NCI-H1436 (cell line): ENCODE data around the gene TRIM46.
A peak's percentile ranks its signal among the peaks of the same experiment; 100 is the strongest.

Source experiments
- DNase-seq: peaks from one replicate; lab custom pipeline; 2025; lab: John Stamatoyannopoulos, UW

The TRIM46 gene, protein sequence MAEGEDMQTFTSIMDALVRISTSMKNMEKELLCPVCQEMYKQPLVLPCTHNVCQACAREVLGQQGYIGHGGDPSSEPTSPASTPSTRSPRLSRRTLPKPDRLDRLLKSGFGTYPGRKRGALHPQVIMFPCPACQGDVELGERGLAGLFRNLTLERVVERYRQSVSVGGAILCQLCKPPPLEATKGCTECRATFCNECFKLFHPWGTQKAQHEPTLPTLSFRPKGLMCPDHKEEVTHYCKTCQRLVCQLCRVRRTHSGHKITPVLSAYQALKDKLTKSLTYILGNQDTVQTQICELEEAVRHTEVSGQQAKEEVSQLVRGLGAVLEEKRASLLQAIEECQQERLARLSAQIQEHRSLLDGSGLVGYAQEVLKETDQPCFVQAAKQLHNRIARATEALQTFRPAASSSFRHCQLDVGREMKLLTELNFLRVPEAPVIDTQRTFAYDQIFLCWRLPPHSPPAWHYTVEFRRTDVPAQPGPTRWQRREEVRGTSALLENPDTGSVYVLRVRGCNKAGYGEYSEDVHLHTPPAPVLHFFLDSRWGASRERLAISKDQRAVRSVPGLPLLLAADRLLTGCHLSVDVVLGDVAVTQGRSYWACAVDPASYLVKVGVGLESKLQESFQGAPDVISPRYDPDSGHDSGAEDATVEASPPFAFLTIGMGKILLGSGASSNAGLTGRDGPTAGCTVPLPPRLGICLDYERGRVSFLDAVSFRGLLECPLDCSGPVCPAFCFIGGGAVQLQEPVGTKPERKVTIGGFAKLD

DNA sequence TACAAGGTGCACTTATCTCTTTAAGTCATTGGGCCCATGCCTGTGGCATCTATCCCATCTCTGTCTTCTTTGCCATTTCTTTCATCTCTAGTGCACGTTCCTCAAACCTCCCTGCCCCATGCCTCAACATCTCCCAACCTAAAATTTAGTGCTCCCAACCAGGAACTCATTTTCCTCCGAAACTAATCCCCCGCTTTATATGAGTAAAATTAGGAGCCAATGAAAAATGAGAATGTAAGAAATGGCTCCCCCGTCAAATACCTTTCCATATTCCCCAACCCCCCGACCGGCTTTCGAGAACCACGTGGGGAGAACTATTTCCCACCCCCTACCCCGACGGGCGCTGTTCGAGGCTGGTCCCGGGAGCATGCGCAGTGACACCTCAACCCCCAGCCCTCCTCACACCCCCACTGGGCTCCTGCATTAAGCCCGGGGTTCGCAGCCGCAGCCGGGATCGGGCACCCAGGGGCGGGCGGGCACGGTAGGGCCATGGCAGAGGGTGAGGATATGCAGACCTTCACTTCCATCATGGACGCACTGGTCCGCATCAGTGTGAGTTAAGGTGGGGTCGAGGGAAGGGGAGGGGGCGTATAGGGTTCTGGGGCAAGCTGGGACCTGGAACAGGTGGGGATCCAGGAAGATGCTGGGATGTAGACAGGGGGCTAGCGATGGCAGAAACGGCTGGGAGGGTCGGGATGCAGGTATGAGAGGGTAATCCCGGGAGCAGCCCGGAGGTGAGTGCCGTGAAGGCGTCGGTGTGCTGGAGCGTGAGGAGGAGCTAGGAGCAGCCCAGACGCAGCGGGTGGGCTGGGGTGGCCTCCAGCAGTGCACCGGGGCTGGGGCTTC lies at the start of gene TRIM46:
Gene TRIM46, plus strand, starts transcription at position 372 of the 846 bp plus-strand sequence. Its CDS starts 118 bp downstream, at position 490.
- DNase-seq: peak; percentile 65

DNA sequence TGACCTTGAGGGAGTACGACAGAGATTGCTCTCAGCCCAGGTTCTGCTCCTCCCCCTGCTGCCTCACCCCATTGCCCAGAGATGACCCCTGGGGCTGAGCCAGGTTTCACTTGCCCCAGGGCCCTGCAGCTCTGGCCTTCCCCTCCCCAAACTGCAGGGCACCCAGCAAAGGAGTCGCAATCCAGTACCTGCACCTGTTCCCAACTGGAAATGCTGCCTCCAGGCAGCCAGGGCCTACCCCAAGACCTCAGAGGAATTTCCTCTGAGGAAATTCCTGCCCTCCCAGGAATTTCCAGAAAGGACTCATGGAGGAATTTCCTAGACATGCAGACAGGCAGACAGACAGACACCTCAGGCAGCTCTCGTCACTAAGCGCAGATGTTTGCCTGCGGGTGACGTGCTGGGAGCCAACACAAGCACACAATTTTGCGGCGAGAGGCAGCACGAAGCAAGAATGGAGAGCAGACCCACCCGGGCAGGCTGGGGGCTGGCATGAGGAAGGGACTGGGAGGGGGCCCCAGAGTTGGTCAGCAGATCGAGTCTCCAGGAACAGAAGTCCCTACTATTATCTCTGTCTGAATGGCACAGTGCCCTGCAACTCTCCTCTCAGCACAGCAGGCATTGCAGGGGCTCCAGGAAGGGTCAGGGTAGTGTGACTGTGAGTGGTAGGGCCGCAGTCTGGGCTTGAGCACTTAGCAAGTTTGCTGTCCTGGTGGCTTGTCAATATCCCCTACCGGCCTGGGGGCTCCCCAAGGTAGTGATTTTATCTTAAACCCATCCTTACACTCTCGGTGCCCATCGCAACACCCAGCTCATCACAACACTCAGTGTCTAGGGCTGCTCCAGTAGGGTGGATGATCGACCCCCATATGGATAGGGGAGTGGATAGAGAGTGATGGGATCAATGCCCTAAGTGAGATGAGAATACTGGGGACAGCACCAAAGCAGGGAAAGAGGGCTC lies 48.9 kb upstream of the TRIM46 start:
- no peak for DNase-seq

DNA sequence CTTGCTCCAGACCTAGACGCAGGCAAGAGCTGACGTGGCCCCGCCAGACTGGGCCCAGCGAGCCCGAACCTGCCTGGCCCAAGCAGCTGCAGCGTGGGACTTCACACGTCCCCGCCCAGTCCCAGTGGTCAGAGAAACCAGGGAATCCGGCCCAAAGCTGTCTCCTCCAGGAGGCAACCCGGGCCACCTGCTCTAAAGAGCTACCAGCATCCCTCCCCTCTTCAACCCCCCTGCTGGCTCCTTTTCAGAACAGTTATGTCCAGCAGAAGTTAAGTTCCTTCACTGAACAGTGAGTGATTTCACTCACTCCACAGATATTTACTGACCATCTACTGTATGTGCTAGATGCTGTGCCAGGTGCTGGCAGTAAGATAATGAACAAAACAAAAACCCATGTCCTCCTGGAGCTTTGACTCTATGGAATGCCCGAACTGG lies 48.1 kb upstream of the TRIM46 start:
- DNase-seq: no peak

DNA sequence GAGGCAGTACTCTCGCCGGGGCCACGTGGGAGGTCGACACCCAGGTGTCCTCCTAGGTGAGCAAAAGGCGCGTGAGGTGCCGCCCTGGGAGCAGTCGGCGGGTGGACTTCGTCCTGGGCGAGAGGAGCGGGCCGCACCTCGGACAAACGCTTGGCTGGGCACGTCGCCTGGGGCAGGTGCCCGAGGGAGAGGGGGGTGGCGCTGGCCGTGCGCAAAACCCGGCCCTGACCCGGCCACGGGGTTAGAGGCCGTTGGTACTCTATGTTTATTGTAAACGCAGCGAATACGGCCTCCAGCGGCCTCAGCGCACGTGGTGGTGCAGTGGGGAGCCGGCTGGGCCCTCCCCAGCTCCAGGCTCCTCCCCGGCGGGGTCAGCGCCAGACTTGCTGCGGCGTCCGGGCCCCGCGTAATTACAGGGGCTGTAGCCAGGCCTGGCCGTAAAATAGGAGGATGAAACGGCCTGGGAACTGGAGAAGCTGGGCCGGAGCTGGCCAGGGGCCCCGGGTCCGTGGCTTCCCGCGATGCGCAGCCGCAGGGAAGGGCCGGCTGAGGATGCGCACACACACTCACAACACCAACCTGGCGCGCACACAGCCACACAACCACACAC lies 47.6 kb upstream of the TRIM46 start:
- no peak for DNase-seq

DNA sequence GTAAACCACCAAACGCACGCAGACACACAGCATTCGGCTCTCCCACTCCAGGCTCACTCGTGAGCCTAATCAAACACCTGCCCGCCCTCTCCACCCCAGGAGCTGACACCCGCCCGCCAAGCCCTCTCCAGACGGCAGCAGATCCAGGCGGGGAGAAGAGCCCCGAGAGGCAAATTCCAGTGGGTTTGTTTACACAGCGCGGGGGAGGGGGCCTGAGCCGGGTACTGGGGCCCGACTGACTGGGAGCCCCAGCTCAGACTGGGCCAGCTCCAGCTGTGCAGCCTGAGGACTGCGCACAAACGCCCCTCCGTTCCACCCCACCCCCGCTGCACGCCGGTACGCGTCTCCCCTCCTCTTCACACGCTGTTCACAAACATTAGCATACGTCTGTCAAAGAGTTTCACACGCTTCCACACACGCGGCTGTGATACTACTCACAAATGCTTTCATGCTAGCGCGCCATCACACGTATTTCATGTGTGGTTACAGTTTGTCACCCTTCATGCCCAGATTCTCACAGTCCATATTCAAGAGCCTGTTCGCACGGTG lies 47.0 kb upstream of the TRIM46 start:
- no peak for DNase-seq

DNA sequence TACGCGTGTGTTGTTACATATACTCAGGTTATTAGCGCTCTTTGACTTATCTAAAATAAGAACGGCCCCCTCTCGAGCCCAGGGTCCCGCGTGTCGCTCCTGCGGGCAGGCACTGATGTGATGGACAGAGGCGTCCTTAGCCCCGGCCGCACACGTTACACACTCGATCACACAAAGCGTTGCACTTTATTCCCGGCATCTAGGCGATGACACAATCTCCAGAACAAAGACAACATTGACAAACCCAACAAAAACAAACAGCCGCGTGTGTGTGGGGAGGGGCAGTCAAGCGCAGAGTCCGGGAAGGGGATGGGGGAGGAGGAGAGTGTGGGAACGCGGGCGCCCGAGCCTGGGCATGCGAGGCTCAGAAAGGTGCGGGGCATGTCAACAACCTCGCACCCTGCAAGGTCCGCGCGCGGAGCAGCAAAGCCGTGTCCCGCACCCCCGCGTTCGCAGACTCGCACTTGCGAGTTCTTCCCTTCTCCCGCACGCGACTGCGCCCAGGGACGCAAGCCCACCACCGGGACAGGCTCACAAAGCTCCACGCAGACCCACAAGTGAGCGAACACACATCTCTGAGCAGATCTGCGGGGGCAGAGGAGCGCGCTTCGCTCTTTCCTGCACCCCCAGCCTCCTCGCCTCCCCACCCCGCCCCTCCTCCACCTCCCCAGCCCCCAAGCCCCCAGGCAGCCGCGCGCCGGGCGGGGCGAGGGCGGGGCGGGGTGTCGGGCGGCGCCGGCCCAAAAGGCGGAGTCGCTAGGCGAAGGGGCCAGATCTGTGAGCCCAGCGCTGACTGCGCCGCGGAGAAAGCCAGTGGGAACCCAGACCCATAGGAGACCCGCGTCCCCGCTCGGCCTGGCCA lies 46.3 kb upstream of the TRIM46 start, which contains the start of gene EFNA1:
Gene EFNA1, plus strand, starts transcription at position 772 of the 862 bp plus-strand sequence. CDS start 102 bp downstream, outside the sequence.
- peak; percentile 30 for DNase-seq

DNA sequence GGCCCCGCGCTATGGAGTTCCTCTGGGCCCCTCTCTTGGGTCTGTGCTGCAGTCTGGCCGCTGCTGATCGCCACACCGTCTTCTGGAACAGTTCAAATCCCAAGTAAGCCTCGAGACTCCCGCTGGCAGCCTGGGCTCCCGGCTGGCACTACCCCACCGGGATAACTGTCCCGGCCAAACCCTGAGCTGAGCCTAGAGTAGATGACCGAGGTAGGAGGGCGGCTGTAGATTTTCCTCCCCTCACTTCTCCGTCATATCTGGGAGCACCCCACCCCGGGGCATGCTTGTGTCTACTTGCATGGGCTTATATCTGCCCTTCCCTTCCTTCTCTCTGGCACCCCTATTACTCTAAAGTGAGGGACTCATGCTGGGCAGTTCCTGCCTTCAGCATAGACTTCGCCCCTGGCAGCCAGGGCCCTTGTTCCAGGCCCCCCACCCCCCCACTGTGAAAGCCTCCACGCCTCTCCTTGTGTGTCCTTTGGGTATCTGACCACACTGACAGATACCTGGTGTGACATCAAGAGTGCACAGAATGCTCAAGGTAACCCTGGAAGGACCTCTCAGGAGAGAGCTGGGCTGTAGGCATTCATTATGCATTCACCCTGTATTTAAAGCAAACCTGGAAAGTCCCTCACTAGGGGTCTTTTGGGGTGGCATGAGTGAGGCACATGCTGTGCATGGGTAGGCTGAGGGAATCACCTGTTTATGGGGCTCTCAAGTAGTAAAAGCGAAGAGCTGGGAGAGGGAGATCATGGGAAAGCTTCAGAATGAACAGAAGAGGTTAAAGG lies 45.5 kb upstream of the TRIM46 start:
- DNase-seq: no peak

DNA sequence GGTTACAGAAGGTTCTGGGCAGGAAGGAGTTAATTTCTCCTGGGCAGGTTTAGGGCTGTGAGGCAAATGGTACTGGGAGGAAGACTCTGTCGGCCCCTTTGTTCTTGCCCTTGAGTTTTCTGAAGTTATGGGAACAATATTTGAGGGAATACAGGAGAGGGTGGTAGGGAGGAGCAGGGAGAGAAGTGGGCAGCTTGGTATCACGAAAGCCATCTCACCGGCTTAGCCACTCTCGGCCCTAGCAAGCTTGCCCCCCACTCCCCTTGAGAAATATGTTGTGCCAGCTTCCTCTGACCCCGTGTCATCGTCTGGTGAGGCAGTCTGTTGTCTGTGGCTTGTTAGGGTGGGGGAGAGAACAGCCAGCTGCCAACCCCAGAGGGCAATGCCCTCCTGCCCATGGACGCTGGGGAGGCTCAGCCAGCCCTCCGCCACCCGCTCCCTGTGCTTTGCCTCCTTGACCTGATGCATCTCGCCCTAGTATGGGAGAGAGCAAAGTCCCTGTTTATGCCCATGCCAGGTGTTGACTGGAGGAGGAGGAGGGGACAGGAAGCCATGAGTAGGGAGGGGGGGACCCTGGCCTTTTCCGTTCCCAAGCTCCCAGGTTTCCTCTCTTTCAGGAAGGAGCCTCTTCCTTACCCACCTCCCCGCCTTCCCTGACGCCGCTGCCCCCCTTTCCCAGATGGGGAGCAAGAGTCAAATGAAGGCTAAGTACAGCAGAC lies 44.7 kb upstream of the TRIM46 start:
- DNase-seq: no peak

DNA sequence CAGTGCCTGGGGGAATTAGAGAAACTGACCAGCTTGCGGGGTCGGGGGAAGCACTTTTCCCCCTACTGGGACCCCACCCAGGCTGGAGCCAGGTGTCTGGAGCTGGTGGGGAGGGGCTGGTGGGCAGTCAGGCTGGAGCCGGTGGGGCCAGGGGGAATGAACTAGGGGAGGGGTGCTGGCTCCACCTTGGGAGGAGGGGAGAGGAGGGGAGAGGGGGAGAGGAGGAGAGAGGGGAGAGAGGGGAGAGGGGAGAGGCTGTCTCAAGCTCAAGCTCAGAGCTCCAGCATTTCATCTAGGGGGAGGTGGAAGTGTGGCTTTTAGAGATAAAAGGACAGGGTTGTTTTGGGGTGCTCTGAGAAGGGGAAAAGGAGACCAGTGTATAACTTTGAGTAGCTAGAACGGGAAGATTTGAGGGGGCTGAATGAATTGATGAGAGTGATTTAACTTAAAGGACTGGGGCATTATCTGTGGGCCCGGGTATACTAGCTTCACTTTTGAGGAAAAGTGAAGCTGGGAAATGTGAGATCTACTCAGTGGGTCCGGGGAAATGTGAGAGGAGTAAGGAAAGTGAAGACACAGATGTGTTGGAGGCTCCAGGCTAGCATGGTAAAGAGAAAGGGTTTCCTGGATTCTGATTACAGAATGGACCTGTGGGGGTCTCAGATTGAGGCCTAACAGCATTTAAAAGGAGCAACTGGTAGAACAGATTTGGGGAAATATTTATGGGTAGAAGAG lies 43.2 kb upstream of the TRIM46 start:
- no peak for DNase-seq

DNA sequence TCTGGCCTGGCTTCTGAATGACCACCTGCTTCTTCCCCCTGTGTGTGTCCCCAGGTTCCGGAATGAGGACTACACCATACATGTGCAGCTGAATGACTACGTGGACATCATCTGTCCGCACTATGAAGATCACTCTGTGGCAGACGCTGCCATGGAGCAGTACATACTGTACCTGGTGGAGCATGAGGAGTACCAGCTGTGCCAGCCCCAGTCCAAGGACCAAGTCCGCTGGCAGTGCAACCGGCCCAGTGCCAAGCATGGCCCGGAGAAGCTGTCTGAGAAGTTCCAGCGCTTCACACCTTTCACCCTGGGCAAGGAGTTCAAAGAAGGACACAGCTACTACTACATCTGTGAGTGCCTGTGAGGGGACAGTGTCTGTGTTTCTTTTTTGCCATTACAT lies 42.4 kb upstream of the TRIM46 start:
- DNase-seq: no peak

DNA sequence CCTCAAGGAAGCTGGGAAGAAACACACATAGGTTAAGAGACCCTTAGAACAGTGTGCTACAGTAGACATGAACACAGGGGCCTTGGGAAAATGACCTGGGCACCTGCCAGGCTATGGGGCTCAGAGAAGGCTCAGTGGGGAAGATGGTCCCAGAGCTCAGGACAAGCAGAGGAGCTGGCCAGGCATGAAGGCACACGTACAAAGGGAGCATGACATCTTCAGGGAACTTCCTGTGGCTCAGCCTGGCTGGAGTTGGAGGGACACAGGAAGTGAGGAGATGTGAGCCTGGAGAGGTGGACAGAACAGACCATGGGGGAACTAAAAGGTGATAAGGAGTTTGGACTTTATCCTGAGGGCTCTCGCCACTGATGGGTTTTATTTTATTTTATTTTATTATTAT lies 41.8 kb upstream of the TRIM46 start:
- no peak for DNase-seq

DNA sequence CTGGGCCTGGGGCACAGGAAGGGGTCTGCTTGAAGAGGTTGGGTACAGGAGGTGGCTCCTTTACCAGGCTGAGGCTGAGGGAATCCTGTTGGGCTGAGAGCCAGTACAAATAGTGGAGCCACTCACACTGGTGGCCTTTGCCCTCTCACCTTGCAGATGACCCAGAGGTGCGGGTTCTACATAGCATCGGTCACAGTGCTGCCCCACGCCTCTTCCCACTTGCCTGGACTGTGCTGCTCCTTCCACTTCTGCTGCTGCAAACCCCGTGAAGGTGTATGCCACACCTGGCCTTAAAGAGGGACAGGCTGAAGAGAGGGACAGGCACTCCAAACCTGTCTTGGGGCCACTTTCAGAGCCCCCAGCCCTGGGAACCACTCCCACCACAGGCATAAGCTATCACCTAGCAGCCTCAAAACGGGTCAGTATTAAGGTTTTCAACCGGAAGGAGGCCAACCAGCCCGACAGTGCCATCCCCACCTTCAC lies 39.8 kb upstream of the TRIM46 start:
- DNase-seq: no peak

DNA sequence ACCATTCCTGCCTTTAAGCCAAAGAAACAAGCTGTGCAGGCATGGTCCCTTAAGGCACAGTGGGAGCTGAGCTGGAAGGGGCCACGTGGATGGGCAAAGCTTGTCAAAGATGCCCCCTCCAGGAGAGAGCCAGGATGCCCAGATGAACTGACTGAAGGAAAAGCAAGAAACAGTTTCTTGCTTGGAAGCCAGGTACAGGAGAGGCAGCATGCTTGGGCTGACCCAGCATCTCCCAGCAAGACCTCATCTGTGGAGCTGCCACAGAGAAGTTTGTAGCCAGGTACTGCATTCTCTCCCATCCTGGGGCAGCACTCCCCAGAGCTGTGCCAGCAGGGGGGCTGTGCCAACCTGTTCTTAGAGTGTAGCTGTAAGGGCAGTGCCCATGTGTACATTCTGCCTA lies 39.3 kb upstream of the TRIM46 start:
- DNase-seq: no peak

DNA sequence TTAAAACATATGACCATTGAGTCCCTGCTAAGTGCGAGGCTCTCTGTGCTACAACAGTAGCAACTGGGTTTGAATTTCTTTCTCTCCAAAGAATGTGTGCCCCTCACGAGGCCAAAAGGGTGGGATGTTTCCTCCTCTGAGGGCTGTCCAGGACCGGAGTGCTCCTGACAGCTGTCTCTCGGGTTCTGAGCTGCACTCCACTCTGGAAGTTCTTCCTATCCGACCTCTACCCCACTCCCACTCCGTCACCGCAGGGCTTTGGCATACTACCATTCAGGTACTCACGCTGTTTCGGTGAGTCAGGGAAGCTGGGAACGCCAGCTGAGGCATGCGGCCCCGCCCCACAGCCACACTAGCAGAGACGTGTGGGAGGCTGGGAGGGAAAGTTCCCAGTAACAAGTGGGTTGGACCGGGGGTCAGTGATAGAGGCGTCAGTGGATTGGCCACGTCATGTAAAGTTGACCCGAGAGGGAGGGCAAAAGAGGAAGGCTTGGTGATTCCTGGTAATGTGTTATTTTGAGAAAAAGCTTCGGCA lies 38.7 kb upstream of the TRIM46 start:
- no peak for DNase-seq

DNA sequence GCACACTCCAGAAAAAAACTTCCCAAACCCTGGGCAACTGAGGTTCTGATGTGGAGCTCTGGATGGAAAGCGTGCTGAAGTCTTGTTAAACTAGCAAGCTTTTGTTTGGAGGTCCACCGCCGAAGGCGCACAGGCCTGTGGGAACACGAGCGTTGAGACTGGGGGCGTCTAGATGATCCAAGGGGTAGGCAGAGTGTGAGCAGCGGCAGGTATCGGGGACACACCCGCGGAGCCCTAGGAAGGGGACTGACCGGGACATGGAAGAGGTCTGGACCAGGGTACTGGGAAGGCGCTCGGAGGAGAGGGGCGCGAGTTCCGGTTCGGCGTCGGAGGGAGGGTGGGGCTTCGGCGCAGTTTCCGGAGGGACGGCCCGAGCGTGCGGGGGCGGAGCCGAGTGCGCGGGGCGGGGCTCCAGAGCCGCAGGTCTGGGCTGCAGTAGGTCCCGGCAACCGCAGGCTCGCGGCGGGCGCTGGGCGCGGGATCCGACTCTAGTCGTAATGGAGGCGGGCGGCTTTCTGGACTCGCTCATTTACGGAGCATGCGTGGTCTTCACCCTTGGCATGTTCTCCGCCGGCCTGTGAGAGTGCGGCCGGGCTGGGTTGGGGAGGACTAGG lies 38.1 kb upstream of the TRIM46 start, which contains the start of gene SLC50A1:
Gene SLC50A1, plus strand, starts transcription at position 438 of the 614 bp plus-strand sequence. Its CDS starts 60 bp downstream, at position 498.
- DNase-seq: peak; percentile 87

DNA sequence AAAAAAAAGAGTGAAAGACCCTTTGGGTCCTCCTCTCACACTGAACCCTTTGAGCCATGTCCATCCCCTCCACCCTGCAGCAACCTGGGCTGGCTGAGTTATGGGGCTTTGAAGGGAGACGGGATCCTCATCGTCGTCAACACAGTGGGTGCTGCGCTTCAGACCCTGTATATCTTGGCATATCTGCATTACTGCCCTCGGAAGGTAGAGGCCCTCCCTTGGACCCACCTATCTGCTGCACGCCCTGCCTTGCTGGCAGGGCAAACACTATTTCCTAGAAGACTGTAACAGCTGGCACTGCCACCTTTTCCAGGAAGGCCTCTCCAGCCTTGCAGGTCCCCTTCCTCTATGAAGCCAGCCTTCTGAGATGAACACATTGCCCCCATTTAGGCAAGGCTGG lies 36.9 kb upstream of the TRIM46 start:
- no peak for DNase-seq
